ENCODE data around the gene JUNB. TPM values are rescaled to one million over a fixed set of nuclear protein-coding genes. Genes with fewer than 3 reads are reported as not detected.

Gene JUNB
- total RNA-seq, 1 experiment from 2014 or later, result 116 TPM

- intact Hi-C loops (cut with micrococcal nuclease; ENCODE audit: unreplicated experiment), result no loop called here
Measured at GRCh38 chr19:12783291-12783848, 7.9 kb upstream of the JUNB start.

GRCh38 chr19:12783849-12784393 lies 7.4 kb upstream of the JUNB start:
- peaks cover 9% of the 10 kb centered on the region for H3K4me1 Mint-ChIP-seq (ENCODE audit: low read depth, unreplicated experiment)
- intact Hi-C loops (cut with micrococcal nuclease; ENCODE audit: unreplicated experiment), result no loop called here
- no peaks in the 10 kb centered on the region for H3K9me3 Mint-ChIP-seq (ENCODE audit: low read depth, unreplicated experiment)
- H3K36me3 Mint-ChIP-seq (ENCODE audit: insufficient read depth, unreplicated experiment), result peaks cover 20% of the 10 kb centered on the region
- DNase-seq, result peak; percentile 78
- H3K4me3 Mint-ChIP-seq (ENCODE audit: low read depth, unreplicated experiment), result no peak overlapping the region
- no peak overlapping the region for H3K27ac Mint-ChIP-seq (ENCODE audit: unreplicated experiment)
- H3K27me3 Mint-ChIP-seq (ENCODE audit: unreplicated experiment), result no peaks in the 10 kb centered on the region
- TF ChIP-seq CTCF (IDR thresholded peaks at IDR 0.05; ENCODE audit: unreplicated experiment), result no peak
- no TSS peak for BruUV-seq (replicated peaks)
- CTCF ChIA-PET, result no interaction called here

More at GRCh38 chr19:12783291-12783848, 7.9 kb upstream of the JUNB start:
- no TSS peak for BruUV-seq (replicated peaks)
- H3K27ac Mint-ChIP-seq (ENCODE audit: unreplicated experiment), result no peak overlapping the region
- no peak for TF ChIP-seq CTCF (IDR thresholded peaks at IDR 0.05; ENCODE audit: unreplicated experiment)
- CTCF ChIA-PET, result interaction anchor here (1.0 kb wide), 1 partner anchor 10 kb away, joined by 3 read pairs; no protein-coding TSS in a partner anchor
- no peak overlapping the region for H3K4me3 Mint-ChIP-seq (ENCODE audit: low read depth, unreplicated experiment)
- no peaks in the 10 kb centered on the region for H3K27me3 Mint-ChIP-seq (ENCODE audit: unreplicated experiment)
- H3K36me3 Mint-ChIP-seq (ENCODE audit: insufficient read depth, unreplicated experiment), result peaks cover 18% of the 10 kb centered on the region
- H3K4me1 Mint-ChIP-seq (ENCODE audit: low read depth, unreplicated experiment), result peaks cover 8% of the 10 kb centered on the region
- peak; percentile 14 for DNase-seq
- H3K9me3 Mint-ChIP-seq (ENCODE audit: low read depth, unreplicated experiment), result no peaks in the 10 kb centered on the region

DNA sequence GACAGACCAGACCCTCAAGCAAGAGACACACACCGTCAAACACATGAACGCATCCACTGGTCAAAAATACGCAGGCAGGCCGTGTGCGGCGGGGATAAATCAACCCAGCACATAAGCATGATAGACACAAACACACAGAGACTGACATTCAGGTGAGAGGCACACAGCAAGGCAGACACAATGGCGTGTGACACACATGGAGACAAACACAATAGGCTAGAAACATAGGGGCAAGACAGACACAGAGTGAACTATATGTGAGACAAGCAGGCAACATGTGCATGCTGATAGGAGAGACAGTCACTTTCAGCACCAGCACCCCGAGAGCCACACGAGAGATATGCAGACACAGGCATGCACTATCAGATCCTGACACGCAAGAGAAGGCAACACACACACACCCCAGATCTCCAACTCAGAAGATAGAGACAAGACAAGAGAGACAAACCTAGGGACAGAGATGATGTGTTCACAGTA lies 6.9 kb upstream of the JUNB start:
- CTCF ChIA-PET, result no interaction called here
- no peaks in the 10 kb centered on the region for H3K9me3 Mint-ChIP-seq (ENCODE audit: low read depth, unreplicated experiment)
- intact Hi-C loops (cut with micrococcal nuclease; ENCODE audit: unreplicated experiment), result no loop called here
- TSS peak; percentile 24 for BruUV-seq (replicated peaks)
- H3K4me1 Mint-ChIP-seq (ENCODE audit: low read depth, unreplicated experiment), result peaks cover 14% of the 10 kb centered on the region
- no peak overlapping the region for H3K27ac Mint-ChIP-seq (ENCODE audit: unreplicated experiment)
- peak; percentile 5 for DNase-seq
- H3K4me3 Mint-ChIP-seq (ENCODE audit: low read depth, unreplicated experiment), result no peak overlapping the region
- H3K36me3 Mint-ChIP-seq (ENCODE audit: insufficient read depth, unreplicated experiment), result peaks cover 26% of the 10 kb centered on the region
- TF ChIP-seq CTCF (IDR thresholded peaks at IDR 0.05; ENCODE audit: unreplicated experiment), result no peak
- H3K27me3 Mint-ChIP-seq (ENCODE audit: unreplicated experiment), result no peaks in the 10 kb centered on the region

- H3K4me3 Mint-ChIP-seq (ENCODE audit: low read depth, unreplicated experiment), result no peak overlapping the region
- peaks cover 14% of the 10 kb centered on the region for H3K4me1 Mint-ChIP-seq (ENCODE audit: low read depth, unreplicated experiment)
- no peak for TF ChIP-seq CTCF (IDR thresholded peaks at IDR 0.05; ENCODE audit: unreplicated experiment)
- no peak overlapping the region for H3K27ac Mint-ChIP-seq (ENCODE audit: unreplicated experiment)
- intact Hi-C loops (cut with micrococcal nuclease; ENCODE audit: unreplicated experiment), result no loop called here
- H3K9me3 Mint-ChIP-seq (ENCODE audit: low read depth, unreplicated experiment), result no peaks in the 10 kb centered on the region
- H3K27me3 Mint-ChIP-seq (ENCODE audit: unreplicated experiment), result no peaks in the 10 kb centered on the region
- DNase-seq, result peak; percentile 3
- BruUV-seq (replicated peaks), result no TSS peak
- H3K36me3 Mint-ChIP-seq (ENCODE audit: insufficient read depth, unreplicated experiment), result peaks cover 26% of the 10 kb centered on the region
- CTCF ChIA-PET, result no interaction called here
Measured at GRCh38 chr19:12784871-12785430, 6.3 kb upstream of the JUNB start.
